Testis (tissue), 2 donors: ENCODE measurements around the gene TMEM212.

Experiments
- POLR2A ChIP-seq: fragments of 450-650 bp; IDR thresholded peaks from one replicate; pipeline ENCODE4 v1.6.1; 2017; ENCODE audit warnings: antibody characterized with exemption, mild to moderate bottlenecking, moderate library complexity
- TF ChIP-seq, protein P1 (sequence below), 3 experiments: fragments of 450-650 bp in 2 of 3; fragments of 200-600 bp in 1 of 3; sonication (generic) in 1 of 3; IDR thresholded peaks; one replicate each; pipeline ENCODE4 v1.5.1; 2016 to 2019; ENCODE audit warnings: antibody characterized with exemption in 3 of 3, mild to moderate bottlenecking in 2 of 3, moderate library complexity in 1 of 3

DNA sequence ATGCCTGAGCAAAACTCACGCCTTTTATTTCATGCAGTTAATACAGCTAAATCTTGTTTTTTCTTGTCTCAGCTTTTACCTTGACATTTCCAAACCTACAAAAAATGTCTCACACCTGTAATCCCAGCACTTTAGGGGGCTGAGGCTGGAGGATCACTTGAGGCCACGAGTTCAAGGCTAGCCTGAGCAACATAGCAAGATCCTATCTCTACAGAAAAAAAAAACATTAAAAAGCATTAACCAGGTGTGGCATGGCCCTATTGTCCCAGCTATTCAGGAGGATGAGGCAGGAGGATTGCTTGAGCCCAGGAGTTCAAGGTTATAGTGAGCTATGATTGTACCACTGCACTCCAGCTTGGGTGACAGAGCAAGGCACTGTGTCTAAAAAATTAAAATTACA lies 3.9 kb upstream of the TMEM212 start:
- TF ChIP-seq, protein P1, sequence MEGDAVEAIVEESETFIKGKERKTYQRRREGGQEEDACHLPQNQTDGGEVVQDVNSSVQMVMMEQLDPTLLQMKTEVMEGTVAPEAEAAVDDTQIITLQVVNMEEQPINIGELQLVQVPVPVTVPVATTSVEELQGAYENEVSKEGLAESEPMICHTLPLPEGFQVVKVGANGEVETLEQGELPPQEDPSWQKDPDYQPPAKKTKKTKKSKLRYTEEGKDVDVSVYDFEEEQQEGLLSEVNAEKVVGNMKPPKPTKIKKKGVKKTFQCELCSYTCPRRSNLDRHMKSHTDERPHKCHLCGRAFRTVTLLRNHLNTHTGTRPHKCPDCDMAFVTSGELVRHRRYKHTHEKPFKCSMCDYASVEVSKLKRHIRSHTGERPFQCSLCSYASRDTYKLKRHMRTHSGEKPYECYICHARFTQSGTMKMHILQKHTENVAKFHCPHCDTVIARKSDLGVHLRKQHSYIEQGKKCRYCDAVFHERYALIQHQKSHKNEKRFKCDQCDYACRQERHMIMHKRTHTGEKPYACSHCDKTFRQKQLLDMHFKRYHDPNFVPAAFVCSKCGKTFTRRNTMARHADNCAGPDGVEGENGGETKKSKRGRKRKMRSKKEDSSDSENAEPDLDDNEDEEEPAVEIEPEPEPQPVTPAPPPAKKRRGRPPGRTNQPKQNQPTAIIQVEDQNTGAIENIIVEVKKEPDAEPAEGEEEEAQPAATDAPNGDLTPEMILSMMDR (IDR thresholded peaks at IDR 0.05): no peak
- no peak for TF ChIP-seq POLR2A
